Chondrocyte (in vitro differentiated cells): ENCODE data around the gene CCL5. TPM values are rescaled to one million over a fixed set of nuclear protein-coding genes. Genes with fewer than 3 reads are reported as not detected.
A peak's percentile ranks its signal among the peaks of the same experiment; 100 is the strongest.

Source experiments
- DNase-seq: peaks from one replicate; pipeline ENCODE4 v3.0.0; 2021; ENCODE audit warnings: mixed read lengths, low spot score
- H3K27ac Mint-ChIP-seq: one replicate; pipeline ENCODE4 v1.8.0; 2021; ENCODE audit warnings: mild to moderate bottlenecking, moderate library complexity, mixed read lengths; ENCODE audit not compliant: unreplicated experiment
- H3K27me3 Mint-ChIP-seq: 2 replicates; pipeline ENCODE4 v1.8.0; 2021; ENCODE audit warnings: low read depth, mixed read lengths
- H3K36me3 Mint-ChIP-seq: 2 replicates; pipeline ENCODE4 v1.8.0; 2021; ENCODE audit warnings: low read depth, mixed read lengths
- H3K4me1 Mint-ChIP-seq: 2 replicates; pipeline ENCODE4 v1.8.0; 2021; ENCODE audit warnings: low read depth, mild to moderate bottlenecking, mixed read lengths
- H3K4me3 Mint-ChIP-seq: one replicate; pipeline ENCODE4 v1.8.0; 2021; ENCODE audit warnings: mild to moderate bottlenecking, moderate library complexity, mixed read lengths; ENCODE audit not compliant: unreplicated experiment
- H3K9me3 Mint-ChIP-seq: 2 replicates; pipeline ENCODE4 v1.8.0; 2021; ENCODE audit warnings: low read depth, mixed read lengths
- CTCF ChIP-seq: fragments of 200-600 bp; sonication (generic); IDR thresholded peaks from 2 replicates; pipeline ENCODE4 v1.5.0; 2021; ENCODE audit warnings: antibody characterized with exemption, mild to moderate bottlenecking, moderate library complexity
- total RNA-seq: library from RNA; stranded (reverse); gene quantifications from 3 replicates; pipeline ENCODE4 v1.2.1, GENCODE V29; 2021

The CCL5 gene
- total RNA-seq, 1 donor from 2014 or later: not detected

GRCh38 chr17:35856603-35857002 lies 23.6 kb downstream of the CCL5 start:
- Mint-ChIP-seq H3K27ac (no peak overlapping the region), H3K36me3 (peaks cover 13% of the 10 kb centered on the region), H3K9me3 (no peaks in the 10 kb centered on the region), H3K4me1 (no peaks in the 10 kb centered on the region), H3K27me3 (no peaks in the 10 kb centered on the region), H3K4me3 (no peak overlapping the region)
- DNase-seq: no peak
- TF ChIP-seq CTCF: no peak

- no peak overlapping the region for H3K4me3 Mint-ChIP-seq
- H3K27ac Mint-ChIP-seq: no peak overlapping the region
- H3K4me1 Mint-ChIP-seq: no peaks in the 10 kb centered on the region
- TF ChIP-seq CTCF: no peak
- no peaks in the 10 kb centered on the region for H3K9me3 Mint-ChIP-seq
- H3K36me3 Mint-ChIP-seq: peaks cover 18% of the 10 kb centered on the region
- no peak for DNase-seq
- no peaks in the 10 kb centered on the region for H3K27me3 Mint-ChIP-seq
Observed at GRCh38 chr17:35855965-35856364, 24.2 kb downstream of the CCL5 start.

- Mint-ChIP-seq H3K36me3 (peaks cover 28% of the 10 kb centered on the region), H3K27ac (no peak overlapping the region), H3K27me3 (no peaks in the 10 kb centered on the region), H3K9me3 (no peaks in the 10 kb centered on the region), H3K4me1 (peaks cover 19% of the 10 kb centered on the region), H3K4me3 (no peak overlapping the region)
- DNase-seq: no peak
- peak; percentile 90 for TF ChIP-seq CTCF
Observed at GRCh38 chr17:35849469-35850348, 30.5 kb downstream of the CCL5 start.

- DNase-seq: no peak
Observed at GRCh38 chr17:35847633-35848373, 32.4 kb downstream of the CCL5 start.

More at GRCh38 chr17:35847633-35848373, 32.4 kb downstream of the CCL5 start:
- TF ChIP-seq CTCF: no peak
- H3K27ac Mint-ChIP-seq: no peak overlapping the region
- no peaks in the 10 kb centered on the region for H3K27me3 Mint-ChIP-seq
- no peak overlapping the region for H3K4me3 Mint-ChIP-seq
- H3K9me3 Mint-ChIP-seq: no peaks in the 10 kb centered on the region
- peaks cover 34% of the 10 kb centered on the region for H3K36me3 Mint-ChIP-seq
- H3K4me1 Mint-ChIP-seq: peaks cover 19% of the 10 kb centered on the region
